ENCODE measurements around the gene SMIM32.

The SMIM32 gene

DNA sequence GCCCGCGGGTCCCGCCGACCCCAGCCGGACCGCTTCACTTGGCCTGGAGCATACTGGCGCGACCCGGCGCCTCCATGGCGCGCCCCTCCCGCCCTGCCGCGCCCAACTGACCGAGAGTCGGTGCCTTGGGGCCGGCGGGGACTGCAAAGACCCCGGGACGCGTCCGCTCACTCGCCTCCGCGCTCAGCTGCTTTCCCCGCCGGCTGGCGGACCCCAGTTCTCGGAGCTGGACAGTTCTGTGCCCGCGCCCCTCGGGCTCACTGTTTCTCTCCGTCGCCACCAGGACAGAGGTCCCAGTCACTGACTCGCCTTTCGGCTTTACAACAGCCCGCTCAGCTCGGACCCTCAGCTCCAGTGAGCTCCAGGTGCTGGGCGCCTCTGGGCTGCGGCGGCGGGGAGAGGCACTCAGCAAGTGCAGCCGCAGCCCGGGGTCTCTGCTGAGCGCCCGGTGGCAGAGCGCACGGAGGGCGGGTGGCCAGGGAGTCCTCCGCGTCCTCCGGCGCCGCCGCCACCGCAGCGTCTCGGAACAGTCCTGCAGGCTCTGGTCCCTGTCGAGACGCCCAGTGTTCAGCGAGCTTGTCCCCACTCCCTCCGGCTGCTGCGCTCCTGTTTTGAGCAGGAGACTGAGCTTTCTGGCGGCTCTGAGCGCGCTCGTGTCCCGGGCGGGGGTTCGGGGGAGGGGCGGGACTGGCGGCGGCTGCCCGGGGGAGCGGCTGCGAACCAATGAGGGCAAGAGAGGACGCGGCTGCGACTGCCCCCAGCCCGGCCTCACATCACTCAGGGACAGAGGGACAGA lies at the start of gene SMIM32:
Gene SMIM32 (minus strand): TSS at position 637 of the 796 bp plus-strand sequence. CDS start 638 bp downstream, outside the sequence.
- no peak for DNase-seq

DNA sequence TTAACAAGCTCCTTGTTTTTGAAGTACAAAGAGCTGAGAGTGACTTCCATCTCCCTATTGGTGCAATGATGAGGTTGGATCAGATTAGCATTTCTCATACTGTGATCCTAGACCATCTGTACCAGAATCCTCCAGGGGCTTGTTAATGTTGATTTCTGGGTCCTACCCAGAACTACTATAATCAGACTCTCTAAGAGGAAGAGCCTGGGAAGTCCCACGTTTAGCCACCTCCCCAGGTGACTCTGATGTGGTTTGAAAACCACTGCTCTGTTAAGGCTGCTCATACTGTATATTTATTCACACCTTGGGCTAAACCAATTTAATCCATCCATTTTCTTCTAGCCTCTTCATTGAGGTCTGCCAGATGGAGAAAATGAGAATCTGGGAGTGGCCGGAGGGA lies 49.6 kb upstream of the SMIM32 start:
- DNase-seq = no peak

DNA sequence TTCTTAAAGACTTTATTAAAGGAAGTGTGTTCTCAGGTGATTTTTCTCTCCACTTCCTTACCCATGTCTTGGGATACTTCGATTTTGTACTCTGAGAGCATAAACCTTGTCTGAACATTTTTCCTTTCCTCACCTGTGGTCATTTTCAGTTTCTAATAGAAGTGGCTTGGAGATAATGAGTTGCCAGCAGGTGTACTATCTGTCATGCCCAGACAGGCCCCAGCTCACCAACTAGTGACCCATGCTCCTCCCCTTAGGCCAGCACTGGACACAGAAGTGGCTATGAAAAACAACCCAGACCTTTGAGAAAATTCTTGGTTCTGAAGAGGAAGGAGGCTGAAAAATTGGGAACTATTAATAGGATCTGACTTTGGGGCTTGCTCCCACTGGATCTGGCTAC lies 49.2 kb upstream of the SMIM32 start:
- no peak for DNase-seq

DNA sequence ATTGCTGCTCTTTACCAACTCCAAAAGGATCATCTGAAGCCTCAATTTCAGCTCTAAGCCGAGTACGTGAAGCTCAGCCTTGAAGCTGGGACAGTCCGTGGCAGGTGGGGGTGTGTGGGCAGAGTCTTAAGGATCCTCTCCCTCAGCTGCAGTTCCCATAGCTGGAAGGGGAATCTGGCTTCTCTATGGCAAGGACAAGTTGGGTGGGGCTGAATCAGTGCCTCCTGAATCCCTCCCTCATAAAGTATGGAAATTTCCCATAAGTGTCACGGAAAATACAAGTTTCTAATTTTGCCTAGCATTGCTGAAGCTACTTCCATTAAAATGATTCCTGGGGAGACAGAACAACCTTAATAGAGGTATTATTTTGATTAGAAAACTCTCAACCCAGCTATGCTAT lies 47.9 kb upstream of the SMIM32 start:
- DNase-seq = no peak

DNA sequence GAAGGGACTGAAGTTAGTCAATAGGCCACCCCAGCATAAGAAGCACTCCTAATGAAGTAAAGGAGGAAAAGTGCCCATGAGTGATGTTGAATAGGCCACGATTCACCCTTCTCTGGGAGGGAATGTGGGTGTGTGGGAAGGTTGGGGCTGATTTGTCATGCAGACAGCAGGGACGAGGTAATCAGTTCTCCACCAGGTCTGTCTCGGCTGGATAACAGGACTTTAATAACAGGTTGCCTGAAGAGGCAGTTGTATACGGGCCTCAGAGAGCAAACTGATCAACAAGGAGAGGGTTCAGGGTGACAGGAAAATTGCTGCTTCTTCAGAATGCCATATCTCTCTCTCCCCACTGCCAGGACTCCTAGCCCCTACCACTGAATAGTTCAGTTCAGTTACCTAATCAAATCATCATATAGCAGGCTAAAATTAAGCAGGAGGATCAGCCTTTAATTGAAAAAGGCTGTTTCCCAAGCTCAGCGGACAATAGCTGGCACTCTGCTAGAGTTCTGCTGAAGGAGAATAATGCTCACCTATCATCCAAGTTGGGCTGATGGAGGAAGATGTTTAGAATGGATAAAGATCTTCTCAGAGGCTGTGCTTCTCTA lies 43.6 kb upstream of the SMIM32 start:
- DNase-seq = no peak

DNA sequence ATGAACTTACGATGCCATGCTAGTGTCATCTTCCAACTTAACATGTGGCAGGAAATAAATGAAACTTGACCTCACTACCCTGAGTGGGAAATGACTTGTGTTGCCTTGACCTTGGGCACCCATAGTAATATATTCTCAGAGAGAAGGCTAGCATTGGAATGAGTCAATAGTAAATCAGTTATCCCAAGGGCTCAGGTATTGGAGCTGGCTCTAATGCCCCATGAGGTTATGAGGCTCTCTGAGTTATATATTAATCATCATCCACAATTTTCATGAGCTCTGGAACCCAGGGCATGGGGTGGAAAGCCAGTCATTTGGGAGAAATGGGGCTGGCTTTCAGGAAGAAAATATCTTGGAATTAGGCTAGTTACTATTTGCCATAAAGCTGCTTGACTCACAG lies 42.4 kb upstream of the SMIM32 start:
- DNase-seq = no peak

DNA sequence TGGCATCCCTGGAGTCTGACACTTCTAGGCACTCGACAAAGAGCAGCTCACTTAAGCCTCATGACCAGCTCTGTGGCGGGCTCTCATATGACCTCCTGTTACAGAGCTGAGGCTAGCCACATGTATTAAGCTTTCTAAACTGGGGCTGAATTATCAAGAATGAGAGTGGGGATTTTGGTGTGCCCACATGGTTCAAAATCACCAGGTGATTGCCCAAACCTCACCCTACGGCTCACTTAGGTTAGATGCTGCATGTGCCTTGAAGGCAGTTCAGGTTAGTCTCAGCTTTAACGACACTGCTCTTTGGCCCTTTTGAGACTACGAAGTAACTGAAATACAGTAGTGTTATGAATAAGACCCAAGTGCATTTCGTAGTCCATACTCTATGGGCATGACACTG lies 39.4 kb upstream of the SMIM32 start:
- DNase-seq = no peak

DNA sequence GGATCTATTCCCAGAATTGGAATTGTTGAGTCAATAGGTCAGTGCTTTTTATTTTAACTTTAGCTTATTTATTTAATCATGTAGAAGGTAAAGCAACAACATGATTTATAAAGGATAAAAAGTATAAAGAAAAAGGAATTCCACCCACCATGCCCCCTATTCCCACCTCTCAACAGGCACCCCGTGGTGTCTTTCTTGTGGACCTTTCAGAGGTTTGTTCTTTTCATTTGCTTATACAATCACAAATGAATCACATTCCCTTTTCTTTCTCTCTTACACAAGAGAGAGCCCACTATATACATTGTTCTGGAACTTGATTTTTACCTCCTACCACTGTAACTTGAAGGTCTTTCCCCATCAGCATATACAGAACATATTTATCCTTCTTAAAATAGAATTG lies 37.2 kb upstream of the SMIM32 start:
- DNase-seq = no peak

DNA sequence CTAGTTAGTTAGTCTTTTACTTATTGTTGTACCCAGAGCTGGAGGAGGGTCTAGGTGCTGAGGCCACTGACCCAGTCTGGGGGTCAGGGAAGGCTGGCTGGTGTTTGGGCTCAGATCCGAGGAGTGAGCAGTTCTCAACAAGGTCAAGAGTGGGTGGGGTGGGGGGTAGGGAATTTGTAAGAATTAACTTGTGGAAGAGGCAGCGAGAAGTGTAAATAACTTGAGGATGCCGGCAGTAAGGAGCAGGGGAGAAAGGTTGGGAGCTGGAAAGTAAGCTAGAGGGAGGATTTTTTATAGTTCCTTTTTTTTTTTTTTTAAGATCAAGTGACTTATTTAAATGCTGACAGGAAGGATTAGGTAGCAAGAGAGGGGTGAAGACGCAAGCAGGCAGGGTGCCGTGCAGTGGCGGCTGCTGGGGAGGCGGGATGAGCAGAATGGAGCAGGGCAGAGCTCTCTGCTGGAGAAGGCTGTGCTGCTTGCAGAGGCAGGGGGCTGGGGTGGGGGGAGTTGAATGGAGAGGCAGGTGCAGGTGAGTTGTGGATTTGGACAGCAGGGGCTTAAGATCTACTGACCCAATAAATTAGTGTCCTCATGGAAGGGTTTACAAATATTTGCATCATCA lies 35.3 kb upstream of the SMIM32 start:
- DNase-seq = no peak

DNA sequence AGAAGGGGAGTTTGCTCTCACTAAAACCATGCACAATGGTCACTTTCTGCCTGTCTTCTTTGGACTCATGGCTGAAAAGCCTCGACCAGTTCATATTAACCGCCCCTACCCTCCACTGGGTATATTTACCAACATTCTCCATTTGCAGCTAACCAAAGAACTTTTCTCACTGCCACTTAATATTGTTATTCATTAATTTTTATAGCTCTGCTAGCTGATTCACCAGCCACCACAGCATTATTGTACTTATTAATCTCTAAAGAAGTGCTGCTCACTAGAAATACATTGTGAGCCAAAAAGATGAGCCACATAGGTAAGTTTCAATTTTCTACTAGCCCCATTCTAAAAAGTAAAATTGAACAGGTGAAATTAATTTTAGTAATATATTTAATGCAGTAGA lies 33.4 kb upstream of the SMIM32 start:
- DNase-seq = no peak

DNA sequence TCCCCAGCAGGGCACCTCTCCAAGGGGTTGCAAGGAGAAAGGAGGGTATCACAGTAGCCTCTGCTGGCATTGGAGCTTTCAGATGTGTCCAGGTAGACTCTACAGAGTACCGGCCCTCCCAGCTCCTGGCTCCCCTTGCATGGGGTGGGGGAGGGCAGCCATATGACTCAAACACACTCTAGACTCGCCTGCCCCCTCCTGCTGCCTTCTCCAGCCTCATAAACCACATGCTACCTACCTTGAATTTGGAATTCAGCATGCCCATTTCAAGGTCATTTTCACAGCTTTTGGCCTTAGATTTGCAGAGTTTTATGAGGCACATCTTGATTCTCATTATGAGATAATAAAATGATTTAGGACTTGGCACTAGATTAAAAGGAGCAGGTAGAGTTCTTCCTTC lies 32.8 kb upstream of the SMIM32 start:
- DNase-seq = no peak

DNA sequence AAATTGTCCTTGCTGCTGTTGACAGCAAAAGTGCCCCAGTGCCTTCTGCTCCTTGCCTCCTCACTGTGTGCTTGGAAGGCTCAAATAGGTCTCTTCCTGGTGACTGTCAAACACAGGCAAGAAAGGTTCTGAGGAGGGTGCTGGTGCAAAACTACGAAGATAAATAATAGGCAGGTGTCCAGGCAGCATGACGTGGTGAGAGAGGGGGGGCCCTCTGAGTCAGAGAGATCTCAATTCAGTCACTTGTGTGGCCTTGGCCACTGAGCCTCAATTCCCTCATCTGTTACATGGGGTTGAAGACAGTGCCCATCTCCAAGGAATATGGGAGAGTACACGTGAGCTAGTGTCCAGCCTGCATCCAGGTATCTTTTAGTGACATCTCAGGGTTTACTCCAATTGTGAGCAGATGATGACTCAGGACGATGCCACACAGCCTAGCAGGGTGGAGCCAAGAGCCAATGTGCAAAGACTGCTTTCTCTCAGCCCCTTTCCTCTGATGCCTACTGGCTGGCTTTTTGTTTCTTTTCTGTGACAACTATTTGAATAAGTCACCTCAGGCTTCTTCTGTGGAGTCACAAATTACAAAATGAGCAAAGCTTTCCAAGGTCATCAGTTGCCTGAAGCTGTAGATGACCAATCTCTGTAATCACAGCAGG lies 29.7 kb upstream of the SMIM32 start:
- DNase-seq = no peak

DNA sequence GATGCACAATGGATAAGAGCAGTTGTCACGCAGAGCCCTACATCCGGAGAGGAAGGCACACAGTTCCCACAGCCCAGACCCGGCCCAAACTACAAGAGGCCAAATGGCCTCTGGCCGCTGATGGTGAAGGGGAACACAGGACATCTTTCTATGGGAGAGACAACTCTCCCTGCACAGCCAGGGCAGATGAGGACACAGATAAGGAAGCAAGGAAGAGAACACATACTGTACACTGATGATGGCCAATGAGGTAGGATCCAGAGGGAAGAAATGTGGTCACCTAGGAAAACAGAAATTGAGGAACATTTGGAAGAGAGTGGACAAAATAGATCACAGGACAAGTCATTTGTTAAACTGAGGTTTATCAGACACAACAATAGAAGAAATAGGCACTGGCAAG lies 28.4 kb upstream of the SMIM32 start:
- no peak for DNase-seq

DNA sequence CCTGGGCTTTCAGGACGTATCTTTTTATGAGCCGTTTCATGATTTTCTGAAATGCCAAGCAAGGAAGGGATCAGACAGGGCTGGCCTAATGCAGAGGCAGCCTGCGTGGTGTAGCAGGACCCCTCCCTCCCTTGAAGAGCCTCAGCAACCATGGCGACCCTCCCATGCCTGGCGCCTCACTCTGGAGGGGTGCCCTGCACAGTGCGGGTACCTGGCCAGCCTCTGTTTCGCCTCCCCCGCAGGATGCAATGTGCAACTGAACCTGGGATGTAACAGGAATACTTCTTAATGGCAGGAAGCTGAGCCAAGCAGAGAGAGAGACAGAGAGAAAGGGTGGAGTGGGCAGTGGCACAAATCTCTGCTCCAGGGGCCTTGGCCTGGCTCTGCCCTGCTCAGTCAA lies 23.3 kb upstream of the SMIM32 start:
- no peak for DNase-seq

DNA sequence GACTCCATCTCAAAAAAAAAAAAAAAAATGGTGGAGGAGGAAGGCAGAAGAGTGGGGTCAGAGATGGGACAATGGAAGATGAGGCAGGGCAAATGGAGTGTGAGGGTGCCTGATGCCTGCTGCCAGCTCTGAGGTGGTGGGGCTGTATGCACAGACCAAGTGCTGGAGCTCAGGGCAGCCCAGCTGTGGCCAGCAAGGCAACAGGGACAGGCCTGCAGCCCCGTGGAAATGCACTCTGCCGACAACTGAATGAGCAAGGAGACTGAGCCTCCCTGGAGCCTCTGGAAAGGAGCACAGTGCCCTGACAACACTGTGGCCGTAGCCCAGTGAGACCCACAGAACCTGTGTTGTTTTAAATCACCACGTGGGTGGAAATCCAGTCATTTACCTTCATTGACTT lies 22.9 kb upstream of the SMIM32 start:
- no peak for DNase-seq

DNA sequence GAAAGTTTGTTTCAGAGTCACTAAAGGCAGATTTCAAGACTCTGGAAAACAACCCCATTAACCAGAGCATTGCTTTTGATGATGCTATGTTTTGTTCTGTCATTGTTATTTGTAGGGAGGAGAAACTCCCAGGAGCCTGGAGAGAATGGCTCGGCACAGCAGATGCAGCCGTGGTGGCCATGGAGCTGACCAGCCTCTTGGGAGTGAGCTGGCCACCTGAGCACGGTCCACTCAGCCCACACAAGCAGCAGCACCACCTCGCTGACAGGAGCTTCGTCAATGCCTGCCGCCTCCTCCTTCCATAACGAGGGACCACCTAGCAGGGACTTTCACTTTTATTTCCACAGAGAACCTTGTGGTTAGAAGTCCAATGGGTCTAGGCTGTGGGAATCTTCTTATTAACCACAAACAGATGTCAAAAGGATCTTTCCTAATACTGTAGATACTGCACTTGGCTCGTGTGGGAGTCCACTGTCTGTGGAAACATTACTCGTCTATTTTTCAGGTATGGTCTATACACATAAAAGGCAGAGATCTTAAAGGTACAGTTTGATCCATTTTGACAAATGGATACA lies 21.0 kb upstream of the SMIM32 start:
- no peak for DNase-seq

DNA sequence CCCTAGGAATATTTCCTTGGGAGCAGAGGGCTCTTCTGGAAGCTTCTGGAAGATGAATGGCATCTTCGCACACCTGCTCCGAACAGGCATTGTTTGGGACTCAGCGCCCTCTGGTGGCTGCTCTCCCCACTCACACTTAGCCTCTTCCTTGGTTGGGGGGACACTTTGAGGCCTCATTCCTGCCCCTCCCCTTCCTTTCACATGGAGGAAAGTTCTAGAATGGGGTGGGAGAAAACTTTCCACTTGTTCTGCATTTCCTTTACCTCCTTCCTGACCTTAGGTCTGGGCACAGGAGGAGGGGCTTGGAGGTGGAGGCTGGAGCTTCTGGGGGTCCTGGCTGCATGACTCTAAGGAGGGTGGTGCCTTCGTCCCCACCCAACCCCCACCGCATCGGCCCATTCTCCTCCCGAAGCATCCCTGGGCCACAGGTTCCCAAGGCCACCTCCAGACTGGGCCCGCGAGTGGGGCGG lies 19.3 kb upstream of the SMIM32 start:
- DNase-seq = peak; percentile 27 to 55

DNA sequence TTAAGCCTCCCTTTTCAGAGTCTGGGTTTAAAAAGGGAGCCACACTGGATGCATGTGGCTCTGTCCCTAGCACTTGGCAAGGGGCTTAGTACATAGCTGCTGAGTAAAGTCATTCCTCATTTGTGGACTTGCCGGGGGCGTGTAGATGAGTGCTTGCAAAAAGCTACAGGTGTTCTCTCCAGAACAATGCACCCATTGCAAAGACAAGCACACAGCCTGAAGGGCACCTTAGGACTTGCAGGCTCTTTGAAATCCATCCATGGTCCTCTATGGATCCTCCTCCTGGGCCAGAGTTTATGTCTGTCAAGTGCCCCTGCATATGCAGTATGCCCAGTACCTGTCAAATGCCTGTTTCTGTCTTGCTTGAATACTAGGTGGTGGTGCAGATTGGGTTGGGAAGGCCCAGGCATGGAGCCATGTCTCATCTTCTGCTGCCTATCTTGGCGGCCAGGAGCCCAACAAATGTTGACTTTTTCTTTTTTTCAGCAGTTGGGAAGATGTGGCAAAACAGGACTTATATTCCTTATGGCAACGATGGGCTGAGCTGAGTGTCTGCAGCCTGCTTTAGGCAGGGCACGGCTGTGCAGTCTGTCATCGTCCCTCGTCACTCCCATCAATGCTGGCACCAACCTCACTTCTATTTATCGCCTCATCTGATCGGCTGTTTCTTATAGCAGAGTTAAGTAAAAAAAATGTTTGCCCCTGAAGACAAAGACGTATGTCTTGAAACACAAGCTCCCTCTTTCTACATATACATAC lies 18.5 kb upstream of the SMIM32 start:
- no peak for DNase-seq

DNA sequence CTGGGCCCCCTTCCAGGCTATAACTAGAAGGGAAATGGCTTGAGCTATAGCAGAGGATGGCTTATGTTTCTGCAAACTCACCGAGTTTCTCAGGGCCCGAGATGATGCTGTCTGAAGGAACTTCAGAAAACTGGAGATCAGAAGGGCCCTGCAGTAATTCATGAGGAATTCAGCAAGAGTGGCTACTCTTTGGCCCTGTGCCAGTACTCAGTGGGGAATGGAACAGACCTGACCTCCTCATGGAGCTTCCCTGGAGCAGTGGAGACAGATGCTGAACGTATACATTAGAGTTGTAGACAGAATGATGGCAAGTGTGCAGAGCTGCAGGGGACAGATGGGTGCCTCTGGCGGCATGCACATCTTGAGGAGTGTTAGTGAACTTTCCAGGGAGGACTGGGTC lies 17.3 kb upstream of the SMIM32 start:
- DNase-seq = no peak

DNA sequence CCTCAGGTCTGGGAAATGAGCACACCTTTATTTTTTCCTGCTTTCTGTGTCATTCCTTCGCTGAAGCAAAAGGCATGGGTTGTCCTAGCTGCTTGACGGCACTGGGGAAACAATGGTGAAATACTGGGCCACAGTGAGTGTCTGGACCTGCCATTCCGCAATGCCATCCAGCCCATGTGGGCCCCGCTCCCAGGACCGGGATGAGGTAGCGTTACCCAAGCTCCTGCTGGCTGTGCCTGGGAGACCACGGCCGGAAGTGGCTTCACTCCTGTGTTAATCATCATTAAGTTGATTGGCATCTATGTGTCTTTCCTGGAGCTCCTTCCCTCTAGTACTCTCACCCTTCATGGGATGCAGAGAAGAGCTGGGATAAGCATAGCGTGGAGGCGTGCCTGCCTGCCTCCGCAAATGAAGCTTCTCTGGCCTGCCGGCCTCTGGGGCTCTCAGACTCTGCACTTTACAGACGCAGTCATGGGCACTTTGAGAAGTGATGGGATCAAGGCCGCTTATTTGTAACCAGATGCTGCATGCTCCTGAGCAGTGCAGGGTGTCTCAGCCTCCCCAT lies 16.5 kb upstream of the SMIM32 start:
- no peak for DNase-seq

DNA sequence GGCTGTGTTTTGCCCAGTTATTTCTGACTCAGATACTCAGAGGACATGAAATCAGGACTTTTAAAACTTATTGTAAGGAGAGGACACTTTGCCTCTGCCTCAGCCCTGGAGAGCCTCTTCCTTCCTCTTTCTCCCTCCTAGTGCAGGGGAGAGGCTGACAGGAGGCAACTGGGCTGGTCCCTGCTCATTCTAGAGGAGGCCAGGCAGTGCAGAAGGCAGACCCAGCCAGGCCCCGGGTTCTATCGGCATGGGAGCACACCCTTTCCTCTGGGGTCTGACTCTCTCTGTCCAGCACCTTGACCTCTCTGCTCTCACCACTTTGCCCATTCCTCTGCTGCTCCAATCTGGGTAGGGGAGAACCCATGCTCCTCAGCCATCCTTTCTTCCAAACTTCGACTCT lies 16.0 kb upstream of the SMIM32 start:
- peak; percentile 72 to 73 for DNase-seq

DNA sequence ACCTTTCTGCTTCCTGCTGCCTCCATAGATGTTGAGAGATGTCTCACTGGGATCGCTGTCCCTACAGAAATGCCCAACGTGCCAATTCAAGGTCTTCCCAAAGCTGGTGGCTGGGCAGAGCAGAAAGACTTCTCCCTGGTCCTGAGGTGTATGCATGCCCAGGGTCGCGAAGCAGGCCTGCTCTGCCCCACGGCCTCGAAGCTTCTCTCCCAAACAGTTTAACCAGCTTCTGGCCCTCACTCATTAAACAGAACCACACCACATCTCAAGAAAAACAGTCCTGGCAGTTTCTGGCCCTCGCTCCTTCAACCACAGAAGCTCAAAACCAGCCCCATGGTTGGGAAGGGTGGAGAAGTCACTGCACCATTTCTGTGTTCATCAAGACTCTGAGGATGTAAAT lies 14.7 kb upstream of the SMIM32 start:
- DNase-seq = no peak
